ENCODE measurements around the gene ABHD12. TPM values are rescaled to one million over a fixed set of nuclear protein-coding genes. Genes with fewer than 3 reads are reported as not detected.

The ABHD12 gene
- total and polyA plus RNA-seq, 2 donors (not counting 1 experiment from before 2014, with no cell fraction given), result 9.6 to 28.3 TPM

GRCh38 chr20:25361287-25361683, 29.4 kb downstream of the ABHD12 start:
- peak overlapping the region in 1 of 2 donors; percentile 37 for H3K27ac ChIP-seq (ENCODE audit: low read length in 2 of 2)
- intact Hi-C loops (cut with micrococcal nuclease), result no loop called here

More at GRCh38 chr20:25361287-25361683, 29.4 kb downstream of the ABHD12 start:
- peaks cover 25% of the 10 kb centered on the region for H3K4me1 Mint-ChIP-seq
- H3K9me3 Mint-ChIP-seq (ENCODE audit: insufficient read depth), result peaks cover 4% of the 10 kb centered on the region
- DNase-seq, result no peak
- Histone ChIP-seq H3K27me3 (replicated peaks in 1 of 4; ENCODE audit: control extremely low read depth in 1 of 4, control insufficient read depth in 3 of 4, insufficient read depth in 4 of 4, low read length in 3 of 4) (no peaks in the 10 kb centered on the region), H3K4me1 (ENCODE audit: control insufficient read depth in 2 of 2, insufficient read depth in 2 of 2, low read length in 2 of 2) (peaks cover 9 to 10% of the 10 kb centered on the region in 2 donors), H3K9me3 (ENCODE audit: control extremely low read depth in 1 of 3, control insufficient read depth in 2 of 3, insufficient read depth in 1 of 3, low read length in 2 of 3) (peaks cover 0 to 3% (median 0%) of the 10 kb centered on the region in 3 donors), H3K36me3 (replicated peaks in 1 of 2; ENCODE audit: control extremely low read depth in 1 of 2, control insufficient read depth in 1 of 2, extremely low read depth in 1 of 2, insufficient read depth in 2 of 2, low read length in 1 of 2) (no peaks in the 10 kb centered on the region), H2AFZ (ENCODE audit: insufficient read depth, low read depth, low read length, poor library complexity, severe bottlenecking) (peak overlapping the region; percentile 64), H4K20me1 (ENCODE audit: control insufficient read depth, insufficient read depth, low read length, poor library complexity, severe bottlenecking) (no peaks in the 10 kb centered on the region), H3K4me2 (replicated peaks; ENCODE audit: low read depth, low read length, poor library complexity, severe bottlenecking) (peak overlapping the region; percentile 61), H3K4me3 (ENCODE audit: control extremely low read depth in 1 of 5, extremely low read depth in 1 of 5, insufficient read depth in 1 of 5, low read depth in 2 of 5, low read length in 4 of 5) (no peak overlapping the region), H3K9ac (ENCODE audit: low read length) (peak overlapping the region; percentile 33), H3K79me2 (ENCODE audit: control insufficient read depth, insufficient read depth, low read length) (no peaks in the 10 kb centered on the region)
- H3K27me3 Mint-ChIP-seq, result no peaks in the 10 kb centered on the region
- H3K27ac Mint-ChIP-seq, result peak overlapping the region; percentile 26
- WGBS (ENCODE audit: insufficient coverage), result 95% methylated on average over 4 of the region's 6 CpGs
- peak overlapping the region; percentile 66 for H3K4me3 Mint-ChIP-seq
- ATAC-seq (ENCODE audit: low read depth), result no peak
- TF ChIP-seq CTCF (IDR thresholded peaks at IDR 0.05) (no peak), EZH2 (IDR thresholded peaks at IDR 0.05; ENCODE audit: borderline replicate concordance, insufficient read depth, low read depth, low read length, poor library complexity, severe bottlenecking) (no peak)
- CTCF ChIA-PET, result no interaction called here
- POLR2A ChIA-PET, result no interaction called here
